ENCODE measurements around the gene APOA1.

DNA sequence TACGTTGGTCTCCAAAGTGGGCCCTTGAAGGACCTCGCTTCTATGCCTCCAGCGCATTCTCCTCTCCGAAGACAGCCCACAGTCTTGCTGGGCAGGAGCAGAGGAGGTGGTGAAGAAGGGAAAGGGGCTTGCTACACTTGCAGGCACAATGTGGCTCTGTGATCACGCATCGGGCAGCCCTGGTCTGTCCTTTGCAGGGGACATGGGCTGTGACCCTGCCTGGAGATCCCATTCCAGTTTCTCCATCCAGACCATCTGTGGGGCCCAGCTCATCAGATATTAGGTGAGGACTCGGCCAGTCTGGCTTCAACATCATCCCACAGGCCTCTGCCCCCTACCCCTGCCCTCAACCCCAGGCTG, 810 bp downstream of the APOA1 start:
- TF ChIP-seq POLR2AphosphoS5 (IDR thresholded peaks at IDR 0.05; ENCODE audit: low read depth, low read length) = no peak
- TF ChIP-seq TAF1 (IDR thresholded peaks at IDR 0.05; ENCODE audit: borderline replicate concordance, insufficient read depth, low read length) = no peak
- no peak for TF ChIP-seq SIN3A (IDR thresholded peaks at IDR 0.05; ENCODE audit: borderline replicate concordance, insufficient read depth, low read length)
- TF ChIP-seq, protein P1, sequence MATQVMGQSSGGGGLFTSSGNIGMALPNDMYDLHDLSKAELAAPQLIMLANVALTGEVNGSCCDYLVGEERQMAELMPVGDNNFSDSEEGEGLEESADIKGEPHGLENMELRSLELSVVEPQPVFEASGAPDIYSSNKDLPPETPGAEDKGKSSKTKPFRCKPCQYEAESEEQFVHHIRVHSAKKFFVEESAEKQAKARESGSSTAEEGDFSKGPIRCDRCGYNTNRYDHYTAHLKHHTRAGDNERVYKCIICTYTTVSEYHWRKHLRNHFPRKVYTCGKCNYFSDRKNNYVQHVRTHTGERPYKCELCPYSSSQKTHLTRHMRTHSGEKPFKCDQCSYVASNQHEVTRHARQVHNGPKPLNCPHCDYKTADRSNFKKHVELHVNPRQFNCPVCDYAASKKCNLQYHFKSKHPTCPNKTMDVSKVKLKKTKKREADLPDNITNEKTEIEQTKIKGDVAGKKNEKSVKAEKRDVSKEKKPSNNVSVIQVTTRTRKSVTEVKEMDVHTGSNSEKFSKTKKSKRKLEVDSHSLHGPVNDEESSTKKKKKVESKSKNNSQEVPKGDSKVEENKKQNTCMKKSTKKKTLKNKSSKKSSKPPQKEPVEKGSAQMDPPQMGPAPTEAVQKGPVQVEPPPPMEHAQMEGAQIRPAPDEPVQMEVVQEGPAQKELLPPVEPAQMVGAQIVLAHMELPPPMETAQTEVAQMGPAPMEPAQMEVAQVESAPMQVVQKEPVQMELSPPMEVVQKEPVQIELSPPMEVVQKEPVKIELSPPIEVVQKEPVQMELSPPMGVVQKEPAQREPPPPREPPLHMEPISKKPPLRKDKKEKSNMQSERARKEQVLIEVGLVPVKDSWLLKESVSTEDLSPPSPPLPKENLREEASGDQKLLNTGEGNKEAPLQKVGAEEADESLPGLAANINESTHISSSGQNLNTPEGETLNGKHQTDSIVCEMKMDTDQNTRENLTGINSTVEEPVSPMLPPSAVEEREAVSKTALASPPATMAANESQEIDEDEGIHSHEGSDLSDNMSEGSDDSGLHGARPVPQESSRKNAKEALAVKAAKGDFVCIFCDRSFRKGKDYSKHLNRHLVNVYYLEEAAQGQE (IDR thresholded peaks at IDR 0.05; ENCODE audit: insufficient read depth in 1 of 2, low read depth in 2 of 2, low read length in 2 of 2) = no peak
- no peak for TF ChIP-seq FOXP2 (optimal IDR thresholded peaks at IDR 0.05; ENCODE audit: borderline replicate concordance, extremely low read depth, extremely low read length, insufficient read depth)

Data from PFSK-1 (cell line).